Testis (tissue), 3 donors: Measurements from ENCODE around the gene ECM1. TPM values are rescaled to one million over a fixed set of nuclear protein-coding genes. Genes with fewer than 3 reads are reported as not detected.

Source experiments
- DNase-seq: peaks from one replicate; pipeline ENCODE4 v3.0.0-alpha.2; 2019
- H3K27ac ChIP-seq, 2 donors: fragments of 200-600 bp; sonication (generic); one replicate each; pipeline ENCODE4 v1.5.1; 2019
- H3K27me3 ChIP-seq: fragments of 200-600 bp; sonication (generic); one replicate; pipeline ENCODE4 v1.5.1; 2019
- H3K36me3 ChIP-seq: fragments of 200-600 bp; sonication (generic); one replicate; pipeline ENCODE4 v1.5.1; 2017; ENCODE audit warnings: low read depth; ENCODE audit errors: missing control alignments
- H3K4me1 ChIP-seq: fragments of 200-600 bp; sonication (generic); one replicate; pipeline ENCODE4 v1.5.1; 2019
- H3K4me3 ChIP-seq, 2 donors: fragments of 200-600 bp; sonication (generic); one replicate each; pipeline ENCODE4 v1.5.1; 2017 to 2019
- H3K9me3 ChIP-seq: fragments of 200-600 bp; sonication (generic); one replicate; pipeline ENCODE4 v1.5.1; 2017
- CTCF ChIP-seq, 3 experiments: fragments of 450-650 bp in 2 of 3; fragments of 200-600 bp in 1 of 3; sonication (generic) in 1 of 3; IDR thresholded peaks; one replicate each; pipeline ENCODE4 v1.5.1; 2016 to 2019; ENCODE audit warnings: antibody characterized with exemption in 3 of 3, mild to moderate bottlenecking in 2 of 3, moderate library complexity in 1 of 3
- POLR2A ChIP-seq: fragments of 450-650 bp; IDR thresholded peaks from one replicate; pipeline ENCODE4 v1.6.1; 2017; ENCODE audit warnings: antibody characterized with exemption, mild to moderate bottlenecking, moderate library complexity
- whole genome bisulfite sequencing, 2 donors: methylation state at CpG; one replicate each; pipeline ENCODE4 v1.1.5; 2018; 5-methylcytosine and 5-hydroxymethylcytosine counted together
- intact Hi-C: fragments of 100-400 bp; cut with DNase I; formaldehyde crosslinking; loops from one replicate; pipeline ENCODE4 v1.15.1; 2023; ENCODE audit warnings: low total_unique reads
- polyA plus RNA-seq: library from polyadenylated mRNA; stranded (reverse); fragments of 350-450 nt; fragmentation: Illumina TruSeq; extraction: RNeasy Lipid Tissue Mini Kit (QIAGEN cat#74804); gene quantifications from one replicate; pipeline ENCODE4 v1.2.3, GENCODE V29; 2014; ENCODE audit warnings: low read depth, low replicate concordance; ENCODE audit not compliant: insufficient read depth
- total RNA-seq, 2 donors: library from RNA; depleted of rRNA; stranded (reverse); fragments of >200 nt; gene quantifications; one replicate each; pipeline ENCODE4 v1.2.3, GENCODE V29; 2016

The ECM1 gene
- total and polyA plus RNA-seq, 3 donors from 2014 or later, result 4.6 to 16.9 (median 5.0) TPM

- WGBS, 2 donors, result 93 to 95% methylated on average over 14 of the region's 14 CpGs
- no peak for TF ChIP-seq POLR2A
- TF ChIP-seq CTCF (IDR thresholded peaks at IDR 0.05), result no peak
- Histone ChIP-seq H3K27ac (no peak overlapping the region), H3K27me3 (no peaks in the 10 kb centered on the region), H3K4me1 (peaks cover 4% of the 10 kb centered on the region), H3K36me3 (no peaks in the 10 kb centered on the region), H3K4me3 (no peak overlapping the region), H3K9me3 (no peaks in the 10 kb centered on the region)
- no peak for DNase-seq
- intact Hi-C loops, result no loop called here
Measured at GRCh38 chr1:150535511-150536287, 27.8 kb downstream of the ECM1 start.

GRCh38 chr1:150536836-150537731, 29.2 kb downstream of the ECM1 start:
- TF ChIP-seq CTCF (IDR thresholded peaks at IDR 0.05) (no peak), POLR2A (no peak)
- H3K27me3 ChIP-seq, result no peaks in the 10 kb centered on the region
- no peak overlapping the region for H3K4me3 ChIP-seq
- 93 to 96% methylated on average over 11 to 12 of the region's 12 CpGs for WGBS, 2 donors
- H3K9me3 ChIP-seq, result no peaks in the 10 kb centered on the region
- no peak for DNase-seq
- H3K27ac ChIP-seq, result no peak overlapping the region
- intact Hi-C loops, result no loop called here
- H3K4me1 ChIP-seq, result peaks cover 4% of the 10 kb centered on the region
- no peaks in the 10 kb centered on the region for H3K36me3 ChIP-seq

- H3K4me1 ChIP-seq, result peaks cover 2% of the 10 kb centered on the region
- no peaks in the 10 kb centered on the region for H3K36me3 ChIP-seq
- TF ChIP-seq POLR2A, result no peak
- no peak for TF ChIP-seq CTCF (IDR thresholded peaks at IDR 0.05)
- no peak overlapping the region for H3K4me3 ChIP-seq
- intact Hi-C loops, result no loop called here
- no peaks in the 10 kb centered on the region for H3K27me3 ChIP-seq
- WGBS, 2 donors, result 69 to 81% methylated on average over 15 to 17 of the region's 17 CpGs
- no peaks in the 10 kb centered on the region for H3K9me3 ChIP-seq
- no peak for DNase-seq
- no peak overlapping the region for H3K27ac ChIP-seq
Measured at GRCh38 chr1:150537732-150538684, 30.1 kb downstream of the ECM1 start.

GRCh38 chr1:150543500-150544143, 35.7 kb downstream of the ECM1 start:
- H3K4me3 ChIP-seq, result no peak overlapping the region
- no peaks in the 10 kb centered on the region for H3K4me1 ChIP-seq
- TF ChIP-seq CTCF (IDR thresholded peaks at IDR 0.05), result no peak
- TF ChIP-seq POLR2A, result no peak
- DNase-seq, result no peak
- H3K27ac ChIP-seq, result no peak overlapping the region
- H3K27me3 ChIP-seq, result no peaks in the 10 kb centered on the region
- WGBS, 2 donors, result 89 to 90% methylated on average over 13 of the region's 13 CpGs
- H3K36me3 ChIP-seq, result no peaks in the 10 kb centered on the region
- intact Hi-C loops, result no loop called here
- no peaks in the 10 kb centered on the region for H3K9me3 ChIP-seq
